Measurements from ENCODE around the gene AP1M1. TPM values are rescaled to one million over a fixed set of nuclear protein-coding genes. Genes with fewer than 3 reads are reported as not detected.

AP1M1 gene
- total RNA-seq, 4 donors from 2014 or later = 52.0 to 83.0 (median 56.3) TPM

GRCh38 chr19:16268676-16269319 lies 71.1 kb downstream of the AP1M1 start:
- no peak overlapping the region for H3K27ac ChIP-seq
- DNase-seq = no peak
- peaks cover 0 to 8% of the 10 kb centered on the region in 2 donors for H3K4me1 ChIP-seq
- H3K4me3 ChIP-seq (replicated peaks in 1 of 3) = no peak overlapping the region
- 88 to 96% methylated on average over 16 to 17 of the region's 17 CpGs for WGBS, 2 donors
- no peak for TF ChIP-seq POLR2A (IDR thresholded peaks at IDR 0.05)
- no peak for TF ChIP-seq CTCF (IDR thresholded peaks at IDR 0.05)
- intact Hi-C loops (cut with DNase I) = loop anchor here (10.0 kb wide), 1 partner anchor 46 kb away; no protein-coding TSS in a partner anchor
- no peaks in the 10 kb centered on the region for H3K9me3 ChIP-seq
- H3K27me3 ChIP-seq = no peaks in the 10 kb centered on the region
- no peaks in the 10 kb centered on the region for H3K36me3 ChIP-seq

GRCh38 chr19:16272945-16273344 lies 75.2 kb downstream of the AP1M1 start:
- intact Hi-C loops (cut with DNase I) = no loop called here
- WGBS, 2 donors = 64 to 65% methylated on average over 14 of the region's 14 CpGs
- DNase-seq = no peak

GRCh38 chr19:16274447-16274846 lies 76.7 kb downstream of the AP1M1 start:
- H3K27ac ChIP-seq = no peak overlapping the region
- intact Hi-C loops (cut with DNase I) = no loop called here
- WGBS, 2 donors = 84 to 87% methylated on average over 6 of the region's 6 CpGs
- no peaks in the 10 kb centered on the region for H3K36me3 ChIP-seq
- H3K27me3 ChIP-seq = no peaks in the 10 kb centered on the region
- H3K9me3 ChIP-seq = no peaks in the 10 kb centered on the region
- DNase-seq = no peak
- H3K4me3 ChIP-seq (replicated peaks in 1 of 3) = no peak overlapping the region
- H3K4me1 ChIP-seq = peaks cover 1 to 25% of the 10 kb centered on the region in 2 donors
- TF ChIP-seq POLR2A (IDR thresholded peaks at IDR 0.05) = no peak
- TF ChIP-seq CTCF (IDR thresholded peaks at IDR 0.05) = no peak

More at GRCh38 chr19:16272945-16273344, 75.2 kb downstream of the AP1M1 start:
- Histone ChIP-seq H3K27ac (peak overlapping the region in 1 of 3 donors; percentile 1), H3K27me3 (no peaks in the 10 kb centered on the region), H3K36me3 (no peaks in the 10 kb centered on the region), H3K4me3 (replicated peaks in 1 of 3) (no peak overlapping the region), H3K4me1 (peaks cover 0 to 17% of the 10 kb centered on the region in 2 donors), H3K9me3 (no peaks in the 10 kb centered on the region)
- TF ChIP-seq POLR2A (IDR thresholded peaks at IDR 0.05) (no peak), CTCF (IDR thresholded peaks at IDR 0.05) (no peak)

DNA sequence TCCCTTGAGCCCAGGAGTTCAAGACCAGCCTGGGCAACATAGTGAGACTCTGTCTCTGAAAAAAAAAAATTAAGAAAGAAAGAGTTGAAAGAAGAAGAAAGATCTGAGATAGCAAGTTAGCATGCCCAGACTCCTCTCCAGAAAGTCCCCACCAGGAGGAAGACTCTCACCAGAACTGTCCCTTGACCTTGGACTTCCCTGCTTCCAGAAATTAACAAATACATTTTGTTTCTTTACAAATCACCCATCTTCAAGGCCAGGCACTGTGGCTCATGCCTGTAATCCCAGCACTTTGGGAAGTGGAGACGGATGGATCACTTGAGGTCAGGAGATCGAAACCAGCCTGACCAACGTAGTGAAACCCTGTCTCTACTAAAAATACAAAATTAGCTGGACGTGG lies 82.6 kb downstream of the AP1M1 start:
- WGBS, 2 donors = 84 to 96% methylated on average over 4 of the region's 4 CpGs
- intact Hi-C loops (cut with DNase I) = no loop called here
- Histone ChIP-seq H3K4me1 (peaks cover 10 to 37% of the 10 kb centered on the region in 2 donors), H3K4me3 (replicated peaks in 1 of 3) (no peak overlapping the region), H3K27ac (no peak overlapping the region), H3K36me3 (no peaks in the 10 kb centered on the region), H3K9me3 (no peaks in the 10 kb centered on the region), H3K27me3 (no peaks in the 10 kb centered on the region)
- DNase-seq = no peak
- TF ChIP-seq CTCF (IDR thresholded peaks at IDR 0.05) = no peak
- TF ChIP-seq POLR2A (IDR thresholded peaks at IDR 0.05) = no peak

DNA sequence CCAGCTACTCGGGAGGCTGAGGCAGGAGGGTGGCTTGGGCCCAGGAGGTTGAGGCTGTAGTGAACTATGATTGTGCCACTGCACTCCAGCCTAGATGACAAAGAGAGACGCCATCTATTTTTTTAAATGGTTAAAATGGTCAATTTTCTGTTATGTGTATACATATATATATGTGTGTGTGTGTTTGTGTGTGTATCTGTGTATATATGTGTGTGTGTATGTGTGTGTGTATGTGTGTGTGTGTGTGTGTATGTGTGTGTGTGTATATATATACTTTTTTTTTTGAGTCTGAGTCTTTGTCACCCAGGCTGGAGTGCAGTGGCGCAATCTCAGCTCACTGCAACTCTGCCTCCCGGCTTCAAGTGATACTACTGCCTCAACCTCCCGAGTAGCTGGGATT lies 84.0 kb downstream of the AP1M1 start:
- DNase-seq = no peak
- Histone ChIP-seq H3K4me3 (replicated peaks in 1 of 3) (no peak overlapping the region), H3K27me3 (no peaks in the 10 kb centered on the region), H3K27ac (no peak overlapping the region), H3K36me3 (no peaks in the 10 kb centered on the region), H3K9me3 (no peaks in the 10 kb centered on the region), H3K4me1 (peaks cover 19 to 51% of the 10 kb centered on the region in 2 donors)
- intact Hi-C loops (cut with DNase I) = no loop called here
- TF ChIP-seq CTCF (IDR thresholded peaks at IDR 0.05) (no peak), POLR2A (IDR thresholded peaks at IDR 0.05) (no peak)
- 92 to 93% methylated on average over 5 of the region's 5 CpGs for WGBS, 2 donors

Measured in thyroid gland (tissue), 4 donors.